Sigmoid colon (tissue), 7 donors: ENCODE measurements around the gene IGLL5. TPM values are rescaled to one million over a fixed set of nuclear protein-coding genes. Genes with fewer than 3 reads are reported as not detected.

Experiments
- DNase-seq: peaks from one replicate; pipeline ENCODE4 v3.0.0-alpha.2; 2019
- H3K27ac ChIP-seq, 4 donors: fragments of 200-600 bp; sonication (generic); one replicate each; pipeline ENCODE4 v1.5.1; 2016 to 2019; ENCODE audit warnings: mild to moderate bottlenecking in 1 of 4
- H3K27me3 ChIP-seq, 3 donors: fragments of 200-600 bp; sonication (generic); one replicate each; pipeline ENCODE4 v1.5.1; 2019; ENCODE audit warnings: mild to moderate bottlenecking in 1 of 3
- H3K36me3 ChIP-seq, 4 donors: fragments of 200-600 bp; sonication (generic); one replicate each; pipeline ENCODE4 v1.5.1; 2016 to 2019
- H3K4me1 ChIP-seq, 4 donors: fragments of 200-600 bp; sonication (generic); one replicate each; pipeline ENCODE4 v1.5.1; 2017 to 2019
- H3K4me3 ChIP-seq, 4 donors: fragments of 200-600 bp; sonication (generic); one replicate each; pipeline ENCODE4 v1.5.1; 2017 to 2019; ENCODE audit warnings: mild to moderate bottlenecking in 2 of 4, moderate library complexity in 1 of 4
- H3K9me3 ChIP-seq, 4 donors: fragments of 200-600 bp in 3 of 4; sonication (generic) in 3 of 4; one replicate each; pipeline versions ENCODE4 v1.5.1 to v1.6.1; 2013 to 2019
- EP300 ChIP-seq, 4 donors: sonication (generic); formaldehyde crosslinking; IDR thresholded peaks; one replicate each; pipeline ENCODE4 v1.6.1; 2017; ENCODE audit warnings: antibody characterized with exemption in 4 of 4
- POLR2A ChIP-seq, 2 donors: fragments of 450-650 bp; IDR thresholded peaks; one replicate each; pipeline ENCODE4 v1.6.1; 2016; ENCODE audit warnings: antibody characterized with exemption in 2 of 2, mild to moderate bottlenecking in 2 of 2, moderate library complexity in 2 of 2
- POLR2AphosphoS5 ChIP-seq, 4 donors: sonication (generic); formaldehyde crosslinking; IDR thresholded peaks; one replicate each; pipeline ENCODE4 v1.6.1; 2017; ENCODE audit warnings: antibody characterized with exemption in 4 of 4
- WGBS, 2 donors: extraction: QIAGEN DNeasy Blood & Tissue Kit; methylation state at CpG; one replicate each; pipeline ENCODE4 v1.1.7; 2013; 5-methylcytosine and 5-hydroxymethylcytosine counted together
- intact Hi-C: fragments of 100-400 bp; cut with DNase I; formaldehyde crosslinking; loops from one replicate; pipeline ENCODE4 v1.15.1; 2023
- polyA plus RNA-seq, 3 donors: library from polyadenylated mRNA; stranded (reverse); fragments of 200-250 nt; gene quantifications; one replicate each; pipeline ENCODE4 v1.2.3, GENCODE V29; 2013
- total RNA-seq, 4 donors: library from RNA; depleted of rRNA; stranded (reverse); fragments of >200 nt; gene quantifications; one replicate each; pipeline ENCODE4 v1.1.0, GENCODE V29; 2016
- TF ChIP-seq, protein P1 (sequence below), 4 experiments: fragments of 450-650 bp in 3 of 4; fragments of 200-600 bp in 1 of 4; IDR thresholded peaks; one replicate each; pipeline ENCODE4 v1.5.1; 2016 to 2019; ENCODE audit warnings: antibody characterized with exemption in 4 of 4, mild to moderate bottlenecking in 3 of 4, moderate library complexity in 2 of 4
- donor health status: healthy with polysubstance abuse.
- donor health status: Bipolar disorder and iron deficiency.
- donor health status: healthy.

IGLL5 gene
- total and polyA plus RNA-seq, 7 donors: 0.99 to 39.6 (median 14.2) TPM; not detected in 3

DNA sequence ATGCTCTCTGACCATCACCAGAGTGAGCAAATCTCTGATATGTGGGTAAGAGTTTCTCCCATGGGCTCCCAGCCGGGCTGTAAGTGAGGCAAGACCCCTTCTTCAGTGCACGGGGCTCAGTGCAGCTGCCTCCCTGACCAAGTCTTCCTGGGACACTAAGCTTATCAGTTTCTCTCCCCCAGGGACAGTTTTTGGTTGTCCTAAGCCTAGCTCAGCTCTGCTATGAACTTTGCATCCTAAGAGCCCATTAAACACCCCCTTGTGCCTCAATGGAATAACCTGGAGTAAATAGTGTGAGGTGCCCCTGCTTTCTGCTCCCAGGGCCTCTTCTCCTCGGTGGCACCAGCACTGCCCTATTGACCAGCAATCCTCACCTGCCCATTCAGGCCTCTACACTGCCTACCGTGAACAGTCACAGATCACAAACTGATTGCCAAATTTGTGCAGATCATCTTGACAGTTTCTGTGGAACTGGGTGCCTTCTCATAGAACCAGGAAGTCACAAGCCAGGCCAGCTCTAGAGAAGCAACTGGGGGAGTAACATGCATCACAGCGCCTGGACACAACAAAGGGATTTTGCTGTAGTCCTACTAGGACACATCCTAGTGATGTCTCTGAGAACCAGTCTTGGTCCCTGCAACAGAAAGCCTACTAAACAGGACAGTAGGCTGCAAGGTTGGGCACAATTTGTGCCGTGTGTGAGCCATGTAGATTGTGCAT, 19.5 kb upstream of the IGLL5 start:
- 82 to 88% methylated on average over 6 of the region's 6 CpGs for WGBS, 2 donors
- Histone ChIP-seq H3K27ac (no peak overlapping the region), H3K36me3 (no peaks in the 10 kb centered on the region), H3K27me3 (no peaks in the 10 kb centered on the region), H3K9me3 (no peaks in the 10 kb centered on the region), H3K4me1 (no peaks in the 10 kb centered on the region), H3K4me3 (no peak overlapping the region)
- DNase-seq: no peak
- no peak for TF ChIP-seq EP300 (IDR thresholded peaks at IDR 0.05)
- TF ChIP-seq, protein P1, sequence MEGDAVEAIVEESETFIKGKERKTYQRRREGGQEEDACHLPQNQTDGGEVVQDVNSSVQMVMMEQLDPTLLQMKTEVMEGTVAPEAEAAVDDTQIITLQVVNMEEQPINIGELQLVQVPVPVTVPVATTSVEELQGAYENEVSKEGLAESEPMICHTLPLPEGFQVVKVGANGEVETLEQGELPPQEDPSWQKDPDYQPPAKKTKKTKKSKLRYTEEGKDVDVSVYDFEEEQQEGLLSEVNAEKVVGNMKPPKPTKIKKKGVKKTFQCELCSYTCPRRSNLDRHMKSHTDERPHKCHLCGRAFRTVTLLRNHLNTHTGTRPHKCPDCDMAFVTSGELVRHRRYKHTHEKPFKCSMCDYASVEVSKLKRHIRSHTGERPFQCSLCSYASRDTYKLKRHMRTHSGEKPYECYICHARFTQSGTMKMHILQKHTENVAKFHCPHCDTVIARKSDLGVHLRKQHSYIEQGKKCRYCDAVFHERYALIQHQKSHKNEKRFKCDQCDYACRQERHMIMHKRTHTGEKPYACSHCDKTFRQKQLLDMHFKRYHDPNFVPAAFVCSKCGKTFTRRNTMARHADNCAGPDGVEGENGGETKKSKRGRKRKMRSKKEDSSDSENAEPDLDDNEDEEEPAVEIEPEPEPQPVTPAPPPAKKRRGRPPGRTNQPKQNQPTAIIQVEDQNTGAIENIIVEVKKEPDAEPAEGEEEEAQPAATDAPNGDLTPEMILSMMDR (IDR thresholded peaks at IDR 0.05): no peak
- no peak for TF ChIP-seq POLR2AphosphoS5 (IDR thresholded peaks at IDR 0.05)
- no peak for TF ChIP-seq POLR2A (IDR thresholded peaks at IDR 0.05)
- intact Hi-C loops: no loop called here

DNA sequence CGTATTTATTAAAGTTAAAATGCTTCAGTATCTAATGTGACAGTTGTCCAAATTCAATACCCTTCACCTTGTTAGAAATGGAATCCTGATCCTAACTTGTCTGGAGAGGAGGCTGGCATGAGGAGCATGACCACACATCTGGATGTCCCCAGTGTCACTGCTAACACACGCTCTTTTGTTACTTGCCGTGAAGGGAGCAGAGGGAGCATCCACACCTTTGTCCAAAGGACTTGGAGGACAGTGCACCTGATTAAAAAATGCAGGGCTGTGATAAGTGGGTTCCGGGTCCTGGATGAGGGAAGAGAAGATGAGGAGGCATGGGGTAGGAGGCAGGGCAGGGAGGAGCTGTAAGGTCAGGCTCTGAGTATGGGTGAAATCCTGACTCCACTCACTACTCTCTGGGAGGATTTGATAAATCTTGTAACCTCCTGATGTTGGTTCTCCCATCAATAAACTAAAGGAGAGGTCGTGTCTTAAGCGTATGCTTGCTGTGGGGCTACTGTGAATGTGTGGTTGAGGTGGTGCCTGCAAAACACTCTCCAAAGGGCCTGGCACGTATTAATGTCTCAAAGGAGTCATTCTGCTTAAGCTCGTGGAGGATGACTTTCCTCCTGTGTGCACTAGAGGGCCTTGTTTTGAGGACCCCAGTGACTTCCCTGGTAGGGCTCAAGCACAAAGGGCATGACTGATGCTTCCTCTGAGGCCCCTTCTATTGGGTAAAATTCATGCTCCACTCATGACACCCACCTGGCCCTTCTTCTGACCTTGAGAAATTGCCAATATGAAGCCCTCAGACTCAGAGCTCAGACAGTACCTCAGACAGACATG, 16.8 kb upstream of the IGLL5 start:
- no peak for DNase-seq
- WGBS, 2 donors: 71 to 75% methylated on average over 8 of the region's 8 CpGs
- H3K27me3 ChIP-seq: no peaks in the 10 kb centered on the region
- no peaks in the 10 kb centered on the region for H3K36me3 ChIP-seq
- no peaks in the 10 kb centered on the region for H3K4me1 ChIP-seq
- no peak overlapping the region for H3K4me3 ChIP-seq
- intact Hi-C loops: no loop called here
- TF ChIP-seq EP300 (IDR thresholded peaks at IDR 0.05) (no peak), POLR2A (IDR thresholded peaks at IDR 0.05) (no peak), POLR2AphosphoS5 (IDR thresholded peaks at IDR 0.05) (no peak)
- TF ChIP-seq, protein P1 (IDR thresholded peaks at IDR 0.05): no peak
- no peak overlapping the region for H3K27ac ChIP-seq
- peaks cover 0 to 6% (median 0%) of the 10 kb centered on the region in 4 donors for H3K9me3 ChIP-seq

DNA sequence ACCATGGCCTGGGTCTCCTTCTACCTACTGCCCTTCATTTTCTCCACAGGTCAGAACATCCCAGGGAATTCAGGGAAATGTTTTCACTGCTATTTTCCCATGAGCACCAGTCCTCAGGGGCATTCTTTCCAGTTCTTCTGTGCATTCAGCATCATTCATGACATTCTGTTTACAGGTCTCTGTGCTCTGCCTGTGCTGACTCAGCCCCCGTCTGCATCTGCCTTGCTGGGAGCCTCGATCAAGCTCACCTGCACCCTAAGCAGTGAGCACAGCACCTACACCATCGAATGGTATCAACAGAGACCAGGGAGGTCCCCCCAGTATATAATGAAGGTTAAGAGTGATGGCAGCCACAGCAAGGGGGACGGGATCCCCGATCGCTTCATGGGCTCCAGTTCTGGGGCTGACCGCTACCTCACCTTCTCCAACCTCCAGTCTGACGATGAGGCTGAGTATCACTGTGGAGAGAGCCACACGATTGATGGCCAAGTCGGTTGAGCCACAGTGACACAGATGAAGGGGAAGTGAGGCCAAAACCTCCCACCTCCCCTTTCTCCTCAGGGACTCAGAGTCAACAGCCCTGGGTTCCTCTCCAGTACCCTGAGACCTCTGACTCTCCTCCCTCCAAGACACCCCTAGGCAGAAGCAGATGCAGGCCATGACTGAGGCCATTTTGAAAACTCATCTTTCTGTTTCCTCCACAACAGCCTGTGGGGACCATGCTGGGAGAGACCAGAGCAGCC, 15.9 kb upstream of the IGLL5 start:
- Histone ChIP-seq H3K4me3 (no peak overlapping the region), H3K27me3 (no peaks in the 10 kb centered on the region), H3K27ac (no peak overlapping the region), H3K9me3 (peaks cover 0 to 6% (median 0%) of the 10 kb centered on the region in 4 donors), H3K4me1 (no peaks in the 10 kb centered on the region), H3K36me3 (no peaks in the 10 kb centered on the region)
- TF ChIP-seq, protein P1 (IDR thresholded peaks at IDR 0.05): no peak
- no peak for TF ChIP-seq EP300 (IDR thresholded peaks at IDR 0.05)
- TF ChIP-seq POLR2AphosphoS5 (IDR thresholded peaks at IDR 0.05): no peak
- TF ChIP-seq POLR2A (IDR thresholded peaks at IDR 0.05): no peak
- WGBS, 2 donors: 84 to 92% methylated on average over 10 of the region's 10 CpGs
- intact Hi-C loops: no loop called here
- no peak for DNase-seq

DNA sequence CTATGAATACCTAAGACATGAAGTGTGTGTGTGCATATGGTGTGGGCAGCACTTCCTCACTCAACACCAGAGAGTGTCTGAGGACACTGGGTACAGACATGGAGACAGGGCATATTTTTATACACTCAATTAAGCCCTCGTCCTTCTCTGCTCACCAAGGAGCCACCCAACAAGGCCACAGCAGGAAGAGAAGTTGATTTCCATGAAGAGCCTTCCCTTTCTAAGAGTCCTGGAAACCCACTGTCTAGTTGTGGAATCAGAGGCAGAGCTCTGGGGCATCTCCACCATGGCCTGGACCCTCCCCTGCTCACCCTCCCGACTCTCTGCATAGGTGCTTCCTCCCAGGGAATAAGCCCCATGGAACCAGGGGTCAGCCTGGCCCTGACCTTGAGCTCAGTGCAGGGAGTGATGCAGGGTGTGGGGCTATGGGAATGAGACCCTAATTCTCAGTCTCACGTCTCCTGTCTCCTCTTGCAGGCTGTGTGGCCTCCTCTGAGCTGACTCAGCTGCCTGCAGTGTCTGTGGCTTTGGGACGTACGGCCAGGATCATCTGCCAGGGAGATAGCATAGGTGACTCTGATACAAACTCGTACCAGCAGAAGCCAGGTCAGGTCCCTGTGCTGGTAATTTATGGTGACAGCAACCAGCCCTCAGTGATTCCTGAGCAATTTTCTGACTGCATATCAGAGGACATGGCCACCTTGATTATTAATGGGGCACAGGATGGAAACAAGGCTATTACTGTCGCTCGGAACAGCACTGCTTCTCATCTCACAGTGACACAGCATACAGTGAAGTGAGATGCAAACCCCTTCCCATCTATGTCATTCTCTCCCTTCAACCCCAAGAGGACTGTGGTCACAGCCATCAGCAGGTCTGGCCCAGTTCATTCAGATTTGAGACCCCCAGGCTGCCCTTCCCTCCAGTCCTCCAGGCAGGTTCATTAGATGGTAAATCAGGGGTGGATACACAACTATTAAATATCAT, 14.6 kb upstream of the IGLL5 start:
- H3K27me3 ChIP-seq: no peaks in the 10 kb centered on the region
- 84 to 91% methylated on average over 8 of the region's 8 CpGs for WGBS, 2 donors

More for the DNA sequence above, 14.6 kb upstream of the IGLL5 start:
- Histone ChIP-seq H3K36me3 (no peaks in the 10 kb centered on the region), H3K9me3 (peaks cover 0 to 6% (median 0%) of the 10 kb centered on the region in 4 donors), H3K4me3 (no peak overlapping the region), H3K4me1 (no peaks in the 10 kb centered on the region), H3K27ac (no peak overlapping the region)
- no peak for DNase-seq
- intact Hi-C loops: no loop called here
- TF ChIP-seq, protein P1 (IDR thresholded peaks at IDR 0.05): no peak
